GM19452 (cell line): ENCODE measurements around the gene TMEM92.
"Not testable (repeated sequence)": the region's sequence is repeated elsewhere in the genome, so short reads cannot be mapped to it uniquely, and the experiment has no call there.

Experiments
- ATAC-seq: cut with Tn5 transposase; IDR thresholded peaks from one replicate; pipeline ENCODE4 v1.9.1; 2021; ENCODE audit not compliant: unreplicated experiment

The TMEM92 gene

GRCh38 chr17:50297407-50297865 lies 23.2 kb downstream of the TMEM92 start:
- ATAC-seq, result no peak

- no peak for ATAC-seq
These were observed 23.8 kb downstream of the TMEM92 start for GRCh38 chr17:50298018-50298417.

GRCh38 chr17:50299776-50300175 lies 25.5 kb downstream of the TMEM92 start:
- ATAC-seq, result no peak

- not testable (repeated sequence) for ATAC-seq
These were observed 26.6 kb downstream of the TMEM92 start for GRCh38 chr17:50300824-50301223.

GRCh38 chr17:50301891-50302584 lies 27.8 kb downstream of the TMEM92 start:
- no peak for ATAC-seq

GRCh38 chr17:50303051-50303450 lies 28.8 kb downstream of the TMEM92 start:
- no peak for ATAC-seq

- ATAC-seq, result no peak
These were observed 29.3 kb downstream of the TMEM92 start for GRCh38 chr17:50303596-50303995.

GRCh38 chr17:50304781-50305404 lies 30.6 kb downstream of the TMEM92 start:
- ATAC-seq, result no peak

GRCh38 chr17:50307654-50308053 lies 33.4 kb downstream of the TMEM92 start:
- no peak for ATAC-seq

- ATAC-seq, result no peak
These were observed 34.4 kb downstream of the TMEM92 start for GRCh38 chr17:50308666-50309065.

GRCh38 chr17:50310455-50311111 lies 36.3 kb downstream of the TMEM92 start:
- no peak for ATAC-seq

- peak; percentile 71 for ATAC-seq
These were observed 36.8 kb downstream of the TMEM92 start for GRCh38 chr17:50311112-50311460.

GRCh38 chr17:50311483-50311882 lies 37.2 kb downstream of the TMEM92 start:
- no peak for ATAC-seq

GRCh38 chr17:50312308-50312707 lies 38.0 kb downstream of the TMEM92 start:
- ATAC-seq, result no peak

GRCh38 chr17:50314456-50315011 lies 40.3 kb downstream of the TMEM92 start:
- no peak for ATAC-seq

GRCh38 chr17:50316016-50316587 lies 41.8 kb downstream of the TMEM92 start:
- ATAC-seq, result no peak

GRCh38 chr17:50316660-50317059 lies 42.4 kb downstream of the TMEM92 start:
- ATAC-seq, result not testable (repeated sequence)

- no peak for ATAC-seq
These were observed 42.9 kb downstream of the TMEM92 start for GRCh38 chr17:50317121-50317520.

- ATAC-seq, result no peak
These were observed 44.4 kb downstream of the TMEM92 start for GRCh38 chr17:50318501-50319285.

- no peak for ATAC-seq
These were observed 45.2 kb downstream of the TMEM92 start for GRCh38 chr17:50319306-50320004.
